HepG2 (cell line): ENCODE data around the gene DENND5B. TPM values are rescaled to one million over a fixed set of nuclear protein-coding genes. Genes with fewer than 3 reads are reported as not detected.

Experiments
- ATAC-seq: fragments of 200-7000 bp; cut with Tn5 transposase; 3 replicates; pipeline ENCODE4 v1.9.1; 2020; ENCODE audit warnings: mild to moderate bottlenecking, moderate library complexity
- BruUV-seq: library from RNA; stranded (reverse); fragments of 400-500 nt; replicated peaks from 2 replicates; lab custom pipeline; 2021; lab: Mats Ljungman, UMichigan
- CTCF ChIA-PET: fragments of 300-600 bp; formaldehyde crosslinking; extraction: SDS; loops from one replicate; lab custom pipeline; 2021; ENCODE audit warnings: low total read pairs, inconsistent platforms, low intra/inter-chr PET ratio; lab: Yijun Ruan, JAX
- POLR2A ChIA-PET: fragments of 350-600 bp; sonication (Branson Sonifier 250); formaldehyde crosslinking; loops from one replicate; lab custom pipeline; 2020; ENCODE audit warnings: antibody characterized with exemption, inconsistent platforms; lab: Yijun Ruan, JAX
- DNase-seq: peaks from one replicate; pipeline ENCODE4 v3.0.0-alpha.2; 2015; ENCODE audit warnings: low spot score
- FAIRE-seq: peaks from 3 replicates; lab custom pipeline; 2011; peaks lifted over from hg19 to GRCh38; lab: Jason Lieb, UNC
- H2AFZ ChIP-seq: one replicate; pipeline ENCODE4 v1.6.1; 2011; ENCODE audit warnings: low read length, inconsistent platforms
- H3K27ac ChIP-seq: fragments of 300-600 bp; 3 replicates; pipeline ENCODE4 v1.8.0; 2011; ENCODE audit warnings: mixed run types, mild to moderate bottlenecking, mixed read lengths, low read length, inconsistent platforms; ENCODE audit not compliant: insufficient read depth; ENCODE audit errors: extremely low read length
- H3K27me3 ChIP-seq, 2 experiments: fragments of 200-600 bp in 1 of 2; 2 replicates in 1 of 2; 3 replicates in 1 of 2; pipeline versions ENCODE4 v1.6.0 to v1.8.0; 2011; ENCODE audit warnings: low read length in 2 of 2, mild to moderate bottlenecking in 2 of 2, moderate library complexity in 2 of 2, inconsistent platforms in 1 of 2; ENCODE audit not compliant: insufficient read depth in 2 of 2, control insufficient read depth in 1 of 2
- H3K36me3 ChIP-seq, 2 experiments: fragments of 200-600 bp in 1 of 2; replicated peaks in 1 of 2; 2 replicates in 1 of 2; 3 replicates in 1 of 2; pipeline versions ENCODE4 v1.5.1 to v1.8.0; 2011; ENCODE audit warnings: low read length in 2 of 2, inconsistent platforms in 1 of 2; ENCODE audit not compliant: insufficient read depth in 2 of 2, control insufficient read depth in 1 of 2
- H3K4me1 ChIP-seq: 2 replicates; pipeline ENCODE4 v1.5.1; 2012; ENCODE audit warnings: low read length, inconsistent platforms; ENCODE audit not compliant: insufficient read depth
- H3K4me2 ChIP-seq: 2 replicates; pipeline ENCODE4 v1.6.0; 2011; ENCODE audit warnings: low read depth, low read length, inconsistent platforms
- H3K4me3 ChIP-seq, 3 experiments: fragments of 200-600 bp in 1 of 3; sonication (generic), shearing (Covaris generic) in 1 of 3; replicated peaks in 1 of 3; 2 replicates each; pipeline ENCODE4 v1.5.1; 2011 to 2016; ENCODE audit warnings: low read length in 3 of 3, inconsistent platforms in 2 of 3, low read depth in 2 of 3, mild to moderate bottlenecking in 2 of 3, control low read depth in 1 of 3, mixed read lengths in 1 of 3; ENCODE audit not compliant: insufficient read depth in 1 of 3
- H3K79me2 ChIP-seq: one replicate; pipeline ENCODE4 v1.6.1; 2011; ENCODE audit warnings: low read length, inconsistent platforms; ENCODE audit not compliant: insufficient read depth
- H3K9ac ChIP-seq: 2 replicates; pipeline ENCODE4 v1.6.0; 2011; ENCODE audit warnings: mild to moderate bottlenecking, low read depth, low read length, inconsistent platforms; ENCODE audit not compliant: insufficient read depth
- H3K9me3 ChIP-seq: 2 replicates; pipeline ENCODE4 v1.5.1; 2012; ENCODE audit warnings: mild to moderate bottlenecking, low read length
- H4K20me1 ChIP-seq: 2 replicates; pipeline ENCODE4 v1.6.0; 2011; ENCODE audit warnings: inconsistent platforms, mild to moderate bottlenecking, low read length, moderate library complexity; ENCODE audit not compliant: insufficient read depth
- CENPT ChIP-seq: sonication (generic); formaldehyde crosslinking; IDR thresholded peaks from 2 replicates; pipeline ENCODE4 v1.8.0; 2022; ENCODE audit warnings: low read depth, mild to moderate bottlenecking, moderate library complexity, missing genetic modification reagents
- KLF9 ChIP-seq: IDR thresholded peaks from 2 replicates; pipeline ENCODE4 v1.6.1; 2016; ENCODE audit warnings: low read depth
- XBP1 ChIP-seq: sonication (generic); formaldehyde crosslinking; IDR thresholded peaks from 2 replicates; pipeline ENCODE4 v1.5.0; 2020; ENCODE audit warnings: missing genetic modification reagents
- ZBED4 ChIP-seq: sonication (generic); formaldehyde crosslinking; IDR thresholded peaks from 2 replicates; pipeline ENCODE4 v1.4.0; 2020; ENCODE audit warnings: missing genetic modification reagents, borderline replicate concordance
- ZNF552 ChIP-seq: sonication (generic); formaldehyde crosslinking; IDR thresholded peaks from 2 replicates; pipeline ENCODE4 v1.9.0; 2022; ENCODE audit warnings: missing genetic modification reagents, mild to moderate bottlenecking, borderline replicate concordance
- ZNF713 ChIP-seq: sonication (generic); formaldehyde crosslinking; IDR thresholded peaks from 2 replicates; pipeline ENCODE4 v1.4.0; 2020; ENCODE audit warnings: mild to moderate bottlenecking, missing genetic modification reagents
- WGBS: methylation state at CpG from one replicate; pipeline ENCODE4 v1.1.6; 2017; ENCODE audit warnings: low lambda C conversion rate; 5-methylcytosine and 5-hydroxymethylcytosine counted together
- in situ Hi-C: cut with HindIII; loops from 2 replicates; pipeline ENCODE4 v1.10.0; 2017; ENCODE audit warnings: low pct_unique_long_range_greater_than_20kb; ENCODE audit not compliant: extremely low pct_ligation_motif_present
- intact Hi-C: fragments of 100-400 bp; cut with micrococcal nuclease; formaldehyde crosslinking; loops from one replicate; pipeline ENCODE4 v1.10.0; 2022; ENCODE audit not compliant: unreplicated experiment
- polyA plus RNA-seq, 8 experiments: library from polyadenylated mRNA; depleted of rRNA in 3 of 8; stranded (reverse) in 7 of 8; unstranded in 1 of 8; fragments of >200 nt; fragmentation: Illumina TruSeq in 4 of 8; extraction: Trizol in 4 of 8; gene quantifications; 2 replicates each; pipeline versions ENCODE4 v1.2.1 to v1.2.3, GENCODE V29; 2011 to 2016; ENCODE audit warnings: low read depth in 4 of 8, missing spikeins in 1 of 8, mixed read lengths in 1 of 8; ENCODE audit not compliant: insufficient read depth in 1 of 8
- total RNA-seq, 5 experiments: library from RNA; depleted of rRNA; stranded (reverse); fragments of >200 nt; fragmentation: Illumina TruSeq; extraction: Trizol; gene quantifications; 2 replicates each; pipeline ENCODE4 v1.2.3, GENCODE V29; 2016; ENCODE audit warnings: low read depth in 1 of 5
- TF ChIP-seq, protein P1 (sequence below), 2 experiments: sonication (generic) in 1 of 2; formaldehyde crosslinking in 1 of 2; IDR thresholded peaks; 2 replicates each; pipeline versions ENCODE4 v1.5.1 to v1.6.1; 2011 to 2020; ENCODE audit warnings: borderline replicate concordance in 1 of 2, low read depth in 1 of 2, low read length in 1 of 2, mild to moderate bottlenecking in 1 of 2, missing genetic modification reagents in 1 of 2, moderate library complexity in 1 of 2

The DENND5B gene
- total and polyA plus RNA-seq, 2 of the 13 experiments (the other 11 are each of a cell fraction or from before 2014, with no cell fraction given), result 14.7 to 18.7 TPM

- no peak for TF ChIP-seq ZBED4 (CRISPR knock-in tag)
- no peak for TF ChIP-seq XBP1 (CRISPR knock-in tag)
- no peak for TF ChIP-seq CENPT (CRISPR knock-in tag)
- TF ChIP-seq ZNF552, result no peak
- no peak for TF ChIP-seq KLF9
These were observed 247.8 kb downstream of the DENND5B start (continued) for GRCh38 chr12:31343139-31343538.

DNA sequence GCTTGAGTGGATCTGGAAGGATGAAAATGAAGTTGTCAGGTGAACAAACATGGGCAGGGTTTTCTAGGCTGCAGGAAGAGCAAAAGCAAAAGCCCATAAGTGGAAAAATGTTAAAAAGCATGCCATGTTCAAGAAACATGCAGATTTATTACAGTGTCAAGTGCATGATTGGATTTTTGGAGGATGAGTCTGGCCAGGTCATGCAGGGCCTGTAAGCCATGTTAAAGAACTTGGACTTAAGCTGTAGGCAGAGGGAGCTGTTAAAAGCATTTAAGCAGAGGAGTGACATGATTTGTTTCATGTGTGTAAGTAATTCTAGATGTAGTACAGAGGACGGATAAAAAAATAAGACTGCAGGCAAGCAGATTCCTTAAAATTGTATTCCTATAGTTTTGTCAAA lies 248.7 kb downstream of the DENND5B start:
- 91% methylated on average over 1 of the region's 1 CpG for WGBS
- ChIA-PET CTCF (no interaction called here), POLR2A (no interaction called here)
- no peaks in the 10 kb centered on the region for H3K79me2 ChIP-seq
- intact Hi-C loops, result no loop called here
- no peaks in the 10 kb centered on the region for H3K36me3 ChIP-seq
- in situ Hi-C loops, result no loop called here
- FAIRE-seq, result no peak
- H3K4me2 ChIP-seq, result no peak overlapping the region
- no peak overlapping the region for H2AFZ ChIP-seq
- H3K27ac ChIP-seq, result no peak overlapping the region
- peaks cover 12% of the 10 kb centered on the region for H3K4me1 ChIP-seq
- no peak for DNase-seq
- no peak for TF ChIP-seq ZNF713 (CRISPR knock-in tag)
- TF ChIP-seq, protein P1, sequence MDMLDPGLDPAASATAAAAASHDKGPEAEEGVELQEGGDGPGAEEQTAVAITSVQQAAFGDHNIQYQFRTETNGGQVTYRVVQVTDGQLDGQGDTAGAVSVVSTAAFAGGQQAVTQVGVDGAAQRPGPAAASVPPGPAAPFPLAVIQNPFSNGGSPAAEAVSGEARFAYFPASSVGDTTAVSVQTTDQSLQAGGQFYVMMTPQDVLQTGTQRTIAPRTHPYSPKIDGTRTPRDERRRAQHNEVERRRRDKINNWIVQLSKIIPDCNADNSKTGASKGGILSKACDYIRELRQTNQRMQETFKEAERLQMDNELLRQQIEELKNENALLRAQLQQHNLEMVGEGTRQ (IDR thresholded peaks at IDR 0.05; ENCODE audit: low read depth, low read length), result no peak
- TF ChIP-seq, protein P1 (CRISPR knock-in tag; IDR thresholded peaks at IDR 0.05; ENCODE audit: borderline replicate concordance), result no peak
- H4K20me1 ChIP-seq, result no peaks in the 10 kb centered on the region
- H3K9me3 ChIP-seq, result no peaks in the 10 kb centered on the region
- ATAC-seq, result no peak
- H3K4me3 ChIP-seq, result no peak overlapping the region
- H3K27me3 ChIP-seq, result no peaks in the 10 kb centered on the region; a peak in 1 of 5 replicates
- BruUV-seq, result no TSS peak
- H3K9ac ChIP-seq, result no peak overlapping the region
